Left kidney (tissue), 2 donors: Measurements from ENCODE around the gene TSPAN14. TPM values are rescaled to one million over a fixed set of nuclear protein-coding genes. Genes with fewer than 3 reads are reported as not detected.
"Not testable (repeated sequence)": the region's sequence is repeated elsewhere in the genome, so short reads cannot be mapped to it uniquely, and the experiment has no call there.

Experiments used
- DNase-seq: peaks from one replicate; pipeline ENCODE4 v3.0.0-alpha.2; 2013
- polyA plus RNA-seq: library from polyadenylated mRNA; unstranded; fragments of 120-200 nt; gene quantifications from one replicate; pipeline ENCODE4 v1.2.1, GENCODE V29; 2013; ENCODE audit not compliant: insufficient read length

The TSPAN14 gene
- polyA plus RNA-seq, 1 donor = 81.2 TPM

- no peak for DNase-seq
These were observed 87.9 kb downstream of the TSPAN14 start for GRCh38 chr10:80542053-80542452.

DNA sequence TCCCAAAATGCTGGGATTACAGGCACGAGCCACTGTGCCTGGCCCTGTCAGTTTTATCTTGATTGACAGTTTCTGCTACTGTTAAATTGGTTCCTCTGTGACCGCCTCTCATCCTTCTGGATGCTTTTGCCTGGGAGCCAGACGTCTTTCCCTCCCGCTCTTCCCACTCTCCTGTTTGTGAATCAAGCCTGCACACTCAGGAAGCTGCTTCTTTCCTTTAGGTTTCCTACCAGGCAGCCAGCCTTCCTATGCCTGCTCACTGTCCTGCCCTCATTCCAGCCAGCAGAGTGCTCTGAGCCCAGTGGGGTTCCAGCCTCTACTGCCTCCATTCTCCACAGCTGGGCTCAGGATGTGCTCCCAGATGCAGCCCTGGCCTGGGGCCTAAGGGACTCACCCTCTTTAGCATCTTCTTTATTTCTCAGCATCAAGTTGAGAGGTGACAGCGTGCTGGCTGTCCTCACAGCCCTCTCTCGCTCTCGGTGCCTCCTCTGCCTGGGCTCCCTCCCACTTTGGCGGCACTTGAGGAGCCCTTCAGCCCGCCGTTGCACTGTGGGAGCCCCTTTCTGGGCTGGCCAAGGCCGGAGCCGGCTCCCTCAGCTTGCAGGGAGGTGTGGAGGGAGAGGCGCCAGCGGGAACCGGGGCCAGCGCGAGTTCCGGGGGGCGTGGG lies 88.7 kb downstream of the TSPAN14 start:
- no peak for DNase-seq

DNA sequence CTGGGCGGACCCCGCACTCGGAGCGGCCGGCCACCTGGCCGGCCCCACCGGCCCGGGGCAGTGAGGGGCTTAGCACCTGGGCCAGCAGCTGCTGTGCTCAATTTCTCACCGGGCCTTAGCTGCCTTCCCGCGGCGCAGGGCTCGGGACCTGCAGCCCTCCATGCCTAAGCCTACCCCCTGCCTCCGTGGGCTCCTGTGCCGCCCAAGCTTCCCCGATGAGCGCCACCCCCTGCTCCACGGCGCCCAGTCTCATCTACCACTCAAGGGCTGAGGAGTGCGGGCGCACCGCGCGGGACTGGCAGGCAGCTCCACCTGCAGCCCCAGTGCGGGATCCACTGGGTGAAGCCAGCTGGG lies 89.2 kb downstream of the TSPAN14 start:
- DNase-seq = not testable (repeated sequence)

GRCh38 chr10:80544316-80544953 lies 90.3 kb downstream of the TSPAN14 start:
- DNase-seq = no peak

GRCh38 chr10:80545258-80545881 lies 91.3 kb downstream of the TSPAN14 start:
- DNase-seq = no peak

GRCh38 chr10:80552151-80552646 lies 98.1 kb downstream of the TSPAN14 start:
- DNase-seq = no peak

DNA sequence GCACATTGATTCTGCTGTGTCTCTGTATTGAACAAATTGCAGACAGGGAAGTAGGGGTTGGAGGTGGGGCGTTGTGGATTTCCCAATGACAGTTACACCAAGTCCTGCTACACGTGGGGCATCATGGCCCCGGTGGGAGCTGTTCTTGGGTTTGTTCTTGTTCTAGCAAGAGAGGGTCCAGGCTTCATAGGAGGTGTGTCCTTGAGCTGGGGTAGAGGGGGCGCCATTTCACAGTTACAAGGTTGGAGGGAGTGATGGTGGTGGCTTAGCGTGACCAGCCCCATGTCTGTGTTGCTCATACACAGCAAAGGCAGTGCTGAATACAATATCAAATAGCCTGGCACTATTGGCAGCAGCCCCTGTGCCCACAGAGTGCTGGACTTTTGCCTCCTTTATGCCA lies 99.3 kb downstream of the TSPAN14 start:
- no peak for DNase-seq

GRCh38 chr10:80554050-80554449 lies 99.9 kb downstream of the TSPAN14 start:
- DNase-seq = no peak

- DNase-seq = no peak
These were observed 101.3 kb downstream of the TSPAN14 start for GRCh38 chr10:80555415-80555814.

DNA sequence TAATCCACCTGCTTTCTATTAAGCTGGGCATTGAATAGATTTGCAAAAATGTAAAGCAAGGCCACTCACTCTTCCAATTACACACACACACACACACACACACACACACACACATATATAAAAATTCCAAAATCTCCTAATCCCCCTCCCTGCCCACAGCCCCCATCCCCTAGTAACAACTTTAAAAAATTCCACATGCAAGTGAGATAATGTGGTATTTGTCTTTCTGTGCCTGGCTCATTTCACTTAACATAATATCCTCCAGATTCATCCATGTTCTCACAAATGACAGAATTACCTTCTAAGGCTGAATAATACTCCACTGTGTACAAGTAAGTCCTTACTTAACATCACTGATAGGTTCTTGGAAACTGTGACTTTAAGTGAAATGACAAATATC lies 107.8 kb downstream of the TSPAN14 start:
- no peak for DNase-seq

GRCh38 chr10:80567292-80567691 lies 113.2 kb downstream of the TSPAN14 start:
- no peak for DNase-seq

- no peak for DNase-seq
These were observed 115.2 kb downstream of the TSPAN14 start for GRCh38 chr10:80569131-80569895.

- DNase-seq = no peak
These were observed 117.2 kb downstream of the TSPAN14 start for GRCh38 chr10:80571352-80571751.

- no peak for DNase-seq
These were observed 125.2 kb downstream of the TSPAN14 start for GRCh38 chr10:80579181-80579763.

GRCh38 chr10:80579849-80580637 lies 125.9 kb downstream of the TSPAN14 start:
- no peak for DNase-seq

- DNase-seq = no peak
These were observed 126.7 kb downstream of the TSPAN14 start for GRCh38 chr10:80580638-80581468.

DNA sequence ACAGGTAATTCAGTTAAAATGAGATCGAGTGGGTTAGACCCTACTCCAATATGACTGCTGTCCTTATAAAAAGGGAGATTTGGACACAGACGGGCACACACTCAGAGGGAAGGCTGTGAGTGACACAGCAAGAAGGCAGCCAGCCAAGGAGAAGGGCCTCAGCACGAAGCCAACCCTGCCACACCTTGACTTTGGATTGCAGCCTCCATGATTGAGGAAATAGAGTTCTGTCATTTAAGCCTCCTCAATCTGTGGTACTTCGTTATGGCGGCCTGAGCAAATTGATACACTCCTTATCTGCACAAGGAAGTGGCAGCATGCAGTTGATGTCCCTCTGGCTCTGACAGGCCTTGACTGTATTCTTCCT lies 127.3 kb downstream of the TSPAN14 start:
- DNase-seq = no peak

DNA sequence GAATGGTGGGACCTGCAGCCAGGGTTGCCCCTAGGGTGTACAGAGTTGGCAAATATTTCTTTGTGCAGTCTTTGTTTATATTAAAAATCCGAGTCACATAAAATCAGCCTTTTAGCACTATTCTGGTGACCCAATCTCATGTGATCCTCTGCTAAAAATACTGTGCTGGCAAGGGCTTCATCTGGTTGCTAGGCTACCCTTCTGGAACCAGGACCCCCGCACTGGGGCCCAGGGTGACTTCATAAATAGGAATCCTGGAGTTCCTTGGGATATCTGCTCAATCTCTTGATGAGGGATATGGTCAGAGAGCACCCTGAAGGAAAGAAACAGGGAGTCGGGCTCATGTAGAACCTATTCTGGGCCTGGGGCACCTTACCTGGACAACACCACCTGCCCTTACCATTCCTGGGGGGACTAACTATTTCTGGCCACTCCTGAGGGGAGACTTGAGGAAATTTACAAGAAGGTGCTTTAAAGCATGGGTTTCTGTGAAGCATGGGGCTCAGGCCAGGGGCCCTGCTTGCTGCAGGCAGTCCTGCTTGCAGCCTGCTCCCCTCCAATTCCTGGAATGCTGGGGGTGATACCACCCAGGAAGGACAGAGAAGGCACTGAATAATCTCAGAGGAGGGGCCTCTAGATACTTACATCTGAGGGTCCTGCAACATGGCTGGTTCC lies 128.3 kb downstream of the TSPAN14 start:
- DNase-seq = no peak
